GM04503 (cell line): Measurements from ENCODE around the gene TBL3.
"Not testable (repeated sequence)": the region's sequence is repeated elsewhere in the genome, so short reads cannot be mapped to it uniquely, and the experiment has no call there.

Source experiments
- DNase-seq: peaks from one replicate; pipeline ENCODE4 v3.0.0-alpha.2; 2012; ENCODE audit warnings: low read depth

Gene TBL3

GRCh38 chr16:1999866-2000514 lies 28.1 kb downstream of the TBL3 start:
- DNase-seq: no peak

DNA sequence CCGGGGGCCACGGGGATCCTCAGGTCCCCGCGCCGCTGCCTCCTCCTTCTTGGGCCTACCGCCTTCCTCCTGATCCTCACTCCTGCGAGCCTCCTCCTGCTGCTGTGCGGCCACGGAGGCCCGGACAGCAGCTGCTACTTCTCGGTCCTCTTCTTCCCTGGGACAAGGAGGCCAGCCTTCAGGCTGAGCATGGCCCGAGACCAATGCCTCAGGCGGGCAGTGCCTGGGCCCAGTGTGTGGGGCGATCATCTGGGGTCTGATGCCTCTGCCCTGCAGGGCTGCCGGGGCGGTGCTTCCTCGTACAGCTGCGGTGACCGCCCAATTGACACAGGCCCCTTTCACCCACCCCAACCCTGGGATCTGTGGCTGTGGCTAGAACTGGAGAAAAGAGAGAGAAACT lies 29.2 kb downstream of the TBL3 start:
- DNase-seq: no peak

GRCh38 chr16:2001456-2002355 lies 29.9 kb downstream of the TBL3 start:
- DNase-seq: no peak

DNA sequence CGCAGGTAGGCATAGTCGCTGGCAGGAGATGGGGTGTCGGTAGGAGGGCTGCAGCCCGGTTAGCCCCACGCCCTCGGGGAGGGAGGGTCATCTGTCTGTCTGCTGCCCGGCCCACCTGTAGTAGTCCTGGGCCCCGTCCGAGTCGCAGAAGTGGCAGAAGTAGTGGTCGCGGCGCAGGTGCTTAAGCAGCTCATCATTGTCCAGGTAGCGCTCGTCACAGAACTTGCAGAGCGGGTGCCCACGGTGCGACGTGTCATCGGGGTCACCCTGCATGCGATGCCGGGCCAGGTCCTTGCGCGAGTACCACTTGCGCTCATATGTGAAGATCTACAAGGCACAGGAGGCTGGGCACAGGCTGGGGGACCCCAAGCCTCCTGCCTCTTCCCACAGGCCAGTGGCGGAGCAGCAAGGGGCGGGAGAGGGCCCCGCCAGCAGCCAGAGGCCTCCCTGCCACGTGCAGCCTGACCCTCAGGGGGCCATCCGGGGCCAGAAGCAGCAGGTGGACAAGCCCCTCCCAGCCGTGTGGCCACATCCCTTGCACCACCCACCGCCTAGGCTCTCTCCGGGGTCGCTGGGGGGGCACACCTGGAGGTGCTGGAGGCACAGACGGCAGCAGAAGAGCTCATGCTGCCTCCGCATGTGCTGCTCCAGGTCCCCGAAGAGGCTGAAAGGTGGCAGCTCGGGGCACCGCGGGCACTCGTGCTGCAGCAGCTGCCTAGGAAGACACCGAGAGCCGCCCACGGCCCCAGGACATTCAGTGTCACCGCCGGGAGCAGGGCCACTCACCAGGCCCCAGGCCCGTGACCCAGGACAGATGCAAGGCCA lies 30.8 kb downstream of the TBL3 start:
- DNase-seq: no peak

DNA sequence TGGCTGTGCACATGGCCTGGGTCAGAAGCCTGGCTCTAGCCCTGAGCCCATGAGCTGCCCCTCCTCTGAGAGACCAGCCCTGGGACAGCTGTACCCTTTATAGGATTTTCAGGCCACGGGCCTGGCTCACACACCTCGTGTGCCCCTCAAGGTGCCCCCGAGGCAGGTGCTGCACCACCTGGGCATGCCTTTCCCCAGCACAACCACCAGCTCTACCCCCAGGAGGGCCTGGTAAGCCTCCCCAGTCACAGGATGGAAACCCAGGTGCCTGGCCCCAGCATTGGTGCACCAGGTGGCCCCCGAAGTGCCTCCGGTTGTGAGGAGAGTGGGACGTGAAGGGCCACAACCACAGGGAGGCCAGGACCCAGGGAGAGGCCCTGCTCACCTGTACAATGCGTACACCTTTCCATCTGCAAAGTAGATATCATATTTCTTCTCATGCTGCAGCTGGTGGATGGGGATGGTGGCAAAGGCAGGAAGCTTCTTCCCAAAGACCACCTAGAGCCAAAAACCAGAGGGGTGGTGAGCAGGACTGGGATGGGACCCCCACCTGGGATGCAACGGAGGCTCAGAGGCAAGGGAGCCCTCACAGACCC lies 31.5 kb downstream of the TBL3 start:
- no peak for DNase-seq

GRCh38 chr16:2003827-2004641 lies 32.2 kb downstream of the TBL3 start:
- DNase-seq: no peak

DNA sequence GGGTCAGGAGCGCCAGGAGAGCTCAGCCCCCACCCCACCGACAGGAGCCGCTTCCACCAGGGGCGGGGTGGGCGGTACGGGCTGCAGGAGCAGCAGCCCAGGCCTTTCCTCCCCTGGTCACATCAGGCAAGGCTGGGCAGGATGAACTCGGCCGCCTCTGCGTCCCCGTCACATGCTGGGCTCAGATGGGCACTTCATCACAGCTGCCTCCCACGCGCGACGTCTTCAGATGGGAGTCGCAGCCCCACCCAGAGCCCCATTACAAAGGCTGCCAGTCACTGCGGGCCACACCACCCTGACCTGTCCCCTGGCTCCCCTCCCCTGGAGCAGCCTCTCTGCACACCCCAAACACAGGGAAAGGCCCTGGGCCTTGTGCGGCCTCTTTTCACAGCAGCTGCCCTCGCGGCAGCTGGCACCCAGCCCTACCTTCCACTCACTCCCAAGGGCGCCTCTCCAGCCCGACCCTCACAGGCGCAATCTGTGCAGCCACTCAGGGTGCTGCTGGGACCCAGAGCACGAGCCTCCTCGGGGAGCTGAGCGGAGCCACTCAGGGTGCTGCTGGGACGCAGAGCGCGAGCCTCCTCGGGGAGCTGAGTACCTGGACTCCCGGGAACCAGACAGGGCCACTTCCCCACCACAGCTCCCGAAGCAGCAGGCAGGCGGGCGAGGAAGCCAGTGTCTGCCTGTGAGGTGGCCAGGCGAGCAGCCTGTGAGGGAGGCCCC lies 33.1 kb downstream of the TBL3 start:
- no peak for DNase-seq

DNA sequence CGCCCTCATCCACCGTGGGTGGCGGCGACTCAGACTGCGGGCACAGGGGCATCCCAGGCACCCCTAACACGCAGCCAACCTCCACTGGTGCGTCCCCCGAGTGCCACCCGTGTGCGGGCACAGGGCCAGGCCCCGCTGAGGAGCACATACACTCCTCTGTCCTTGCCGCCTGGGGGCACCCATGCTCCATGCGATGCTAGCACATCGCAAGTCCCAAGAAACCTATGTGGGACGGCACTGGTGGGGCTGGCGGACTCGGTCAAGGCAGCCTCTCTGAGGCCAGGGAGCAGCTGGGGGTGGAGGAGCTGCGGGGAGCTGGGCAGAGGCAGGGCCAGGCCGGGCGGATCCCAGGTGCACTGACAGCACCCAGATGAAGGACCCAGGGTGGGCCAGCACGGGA lies 33.8 kb downstream of the TBL3 start:
- DNase-seq: no peak

DNA sequence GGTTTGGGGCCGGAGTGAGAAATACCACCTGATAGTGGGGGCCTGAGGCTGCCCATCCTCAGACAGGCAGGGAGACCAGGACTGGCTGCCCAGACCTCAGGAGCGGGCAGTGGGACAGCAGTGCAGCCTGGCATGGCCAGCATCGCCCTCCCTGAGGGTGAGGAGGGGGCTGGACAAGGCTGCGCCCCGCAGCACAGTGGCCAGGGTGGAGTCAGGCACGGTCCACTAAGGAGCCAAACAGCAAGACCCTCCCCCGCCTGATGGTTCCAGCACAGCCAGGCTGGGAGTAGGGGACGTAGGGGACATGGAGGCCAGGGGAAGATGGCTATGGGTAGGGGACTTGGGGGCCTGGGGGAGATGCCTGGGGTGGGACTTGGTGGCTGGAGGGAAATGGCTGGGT lies 34.5 kb downstream of the TBL3 start:
- DNase-seq: no peak

DNA sequence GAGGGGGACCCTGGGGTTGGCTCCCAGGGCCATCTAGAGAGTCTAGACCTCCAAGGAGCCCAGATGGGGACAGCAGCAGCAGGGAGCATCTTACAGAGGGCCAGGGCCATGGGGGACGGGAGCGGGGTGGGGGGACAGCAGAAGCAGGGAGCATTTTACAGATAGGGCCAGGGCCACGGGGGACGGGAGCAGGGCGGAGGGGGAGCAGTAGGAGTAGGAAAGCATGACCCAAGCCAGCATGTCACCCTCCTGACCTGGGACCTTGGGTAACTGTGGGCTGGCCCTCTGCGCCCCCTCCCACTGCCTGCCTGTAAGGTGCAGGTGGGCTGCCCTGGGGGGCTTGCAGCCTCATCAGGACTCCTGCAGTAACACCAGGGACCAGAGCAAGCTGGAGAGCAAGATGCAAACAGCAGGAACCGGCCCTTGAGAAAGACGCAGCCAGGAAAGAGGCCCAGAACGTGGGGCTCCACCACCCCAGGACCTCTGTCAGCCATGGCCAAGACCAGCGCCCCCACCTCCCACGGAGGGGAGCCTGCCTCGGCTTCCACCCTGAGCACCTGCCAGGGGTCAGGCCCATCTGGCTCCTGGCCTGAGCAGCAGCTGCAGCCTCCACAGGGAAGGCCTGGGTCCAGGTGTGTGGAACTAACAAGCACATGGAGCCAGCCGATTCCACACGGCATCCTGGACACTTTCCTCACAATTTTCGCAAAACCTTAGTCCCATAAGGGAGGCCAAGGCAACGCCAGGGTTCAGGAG lies 35.4 kb downstream of the TBL3 start:
- no peak for DNase-seq

DNA sequence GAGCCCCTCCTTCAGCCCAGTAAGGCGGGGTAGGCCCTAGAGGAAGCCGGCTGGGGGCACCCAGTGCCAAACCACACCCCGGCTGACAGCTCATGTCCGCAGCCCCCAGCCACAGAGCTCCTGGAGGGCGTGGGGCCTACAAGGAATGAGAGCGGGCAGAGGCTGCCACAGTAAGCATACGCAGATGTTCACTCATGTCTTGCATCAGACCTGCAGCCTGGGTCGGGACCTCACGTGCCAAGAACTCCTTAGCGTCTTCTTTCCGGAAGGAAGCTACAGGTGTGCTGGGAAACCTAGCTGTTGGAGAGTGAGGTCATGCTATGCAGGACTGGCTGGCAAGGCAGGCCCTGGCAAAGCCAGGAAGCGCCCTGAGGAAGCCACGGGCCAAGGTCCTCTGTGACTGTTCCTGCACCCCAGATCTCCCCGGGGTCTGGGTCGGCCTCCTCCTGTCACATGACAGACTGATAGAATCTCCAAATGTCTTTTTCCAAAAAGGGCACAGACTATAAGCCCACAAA lies 36.2 kb downstream of the TBL3 start:
- no peak for DNase-seq

DNA sequence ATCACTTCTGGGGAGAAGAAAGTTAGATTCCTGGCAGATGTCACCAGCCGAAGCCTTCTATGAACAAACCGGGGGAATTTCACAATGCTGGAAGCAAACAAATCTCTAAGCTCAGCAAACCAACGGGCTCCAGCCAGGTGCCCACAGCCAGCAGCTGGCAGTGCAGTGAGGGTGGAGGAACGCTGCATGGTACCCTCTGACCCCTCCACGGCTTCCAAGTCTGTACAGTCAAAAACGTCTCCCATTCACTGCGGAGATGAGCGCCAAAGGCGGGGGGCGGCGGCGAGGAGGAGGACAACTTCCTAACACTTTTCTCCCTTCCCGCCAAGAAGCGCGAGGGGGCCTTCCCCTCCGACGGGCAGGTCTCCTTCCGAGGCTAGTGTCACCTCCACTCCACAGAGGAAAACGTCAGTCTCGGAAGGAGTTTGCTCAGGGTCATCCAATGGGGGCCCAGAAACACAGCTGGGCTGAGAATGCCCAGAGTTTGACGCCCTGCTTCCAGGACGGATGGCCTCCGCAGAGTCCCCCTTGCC lies 36.8 kb downstream of the TBL3 start:
- DNase-seq: no peak

- DNase-seq: no peak
Measured at GRCh38 chr16:2009164-2009711, 37.4 kb downstream of the TBL3 start.

GRCh38 chr16:2009791-2010510 lies 38.1 kb downstream of the TBL3 start, which contains the start of gene ZNF598:
TSS of gene ZNF598 (minus strand) at chr16:2009821.
- DNase-seq: no peak

GRCh38 chr16:2011726-2012125 lies 39.9 kb downstream of the TBL3 start:
- DNase-seq: not testable (repeated sequence)

GRCh38 chr16:2013527-2013926 lies 41.7 kb downstream of the TBL3 start:
- no peak for DNase-seq

- no peak for DNase-seq
Measured at GRCh38 chr16:2015117-2015946, 43.5 kb downstream of the TBL3 start.

- no peak for DNase-seq
Measured at GRCh38 chr16:2015947-2016208, 44.0 kb downstream of the TBL3 start.
